ENCODE measurements around the gene CWF19L2.
"Not testable (repeated sequence)": the region's sequence is repeated elsewhere in the genome, so short reads cannot be mapped to it uniquely, and the experiment has no call there.

DNA sequence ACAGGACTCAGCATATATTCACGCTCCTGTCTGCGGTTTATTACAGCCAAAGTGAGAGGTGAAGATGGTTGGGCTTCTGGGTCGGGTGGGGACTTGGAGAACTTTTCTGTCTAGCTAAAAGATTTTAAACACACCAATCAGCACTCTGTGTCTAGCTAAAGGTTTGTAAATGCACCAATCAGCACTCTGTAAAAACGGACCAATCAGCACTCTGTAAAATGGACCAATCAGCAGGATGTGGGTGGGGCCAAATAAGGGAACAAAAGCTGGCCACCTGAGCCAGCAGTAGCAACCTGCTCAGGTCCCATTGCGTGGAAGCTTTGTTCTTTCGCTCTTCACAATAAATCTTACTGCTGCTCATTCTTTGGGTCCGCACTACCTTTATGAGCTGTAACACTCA is 39.7 kb upstream of the CWF19L2 start:
- TF ChIP-seq, protein P1, sequence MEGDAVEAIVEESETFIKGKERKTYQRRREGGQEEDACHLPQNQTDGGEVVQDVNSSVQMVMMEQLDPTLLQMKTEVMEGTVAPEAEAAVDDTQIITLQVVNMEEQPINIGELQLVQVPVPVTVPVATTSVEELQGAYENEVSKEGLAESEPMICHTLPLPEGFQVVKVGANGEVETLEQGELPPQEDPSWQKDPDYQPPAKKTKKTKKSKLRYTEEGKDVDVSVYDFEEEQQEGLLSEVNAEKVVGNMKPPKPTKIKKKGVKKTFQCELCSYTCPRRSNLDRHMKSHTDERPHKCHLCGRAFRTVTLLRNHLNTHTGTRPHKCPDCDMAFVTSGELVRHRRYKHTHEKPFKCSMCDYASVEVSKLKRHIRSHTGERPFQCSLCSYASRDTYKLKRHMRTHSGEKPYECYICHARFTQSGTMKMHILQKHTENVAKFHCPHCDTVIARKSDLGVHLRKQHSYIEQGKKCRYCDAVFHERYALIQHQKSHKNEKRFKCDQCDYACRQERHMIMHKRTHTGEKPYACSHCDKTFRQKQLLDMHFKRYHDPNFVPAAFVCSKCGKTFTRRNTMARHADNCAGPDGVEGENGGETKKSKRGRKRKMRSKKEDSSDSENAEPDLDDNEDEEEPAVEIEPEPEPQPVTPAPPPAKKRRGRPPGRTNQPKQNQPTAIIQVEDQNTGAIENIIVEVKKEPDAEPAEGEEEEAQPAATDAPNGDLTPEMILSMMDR (IDR thresholded peaks at IDR 0.05): not testable (repeated sequence)
- TF ChIP-seq POLR2A, POLR2AphosphoS5 (IDR thresholded peaks at IDR 0.05): not testable (repeated sequence)

Data from breast epithelium (tissue), 3 donors.